WTC11 (cell line): ENCODE data around the gene LTBP2. TPM values are rescaled to one million over a fixed set of nuclear protein-coding genes. Genes with fewer than 3 reads are reported as not detected.

ENCODE experiments used
- ATAC-seq: fragments of 200-7000 bp; cut with Tn5 transposase; 2 replicates; pipeline ENCODE4 v1.10.0; 2021; ENCODE audit warnings: mild to moderate bottlenecking, moderate library complexity
- CTCF ChIA-PET: fragments of 300-600 bp; sonication (Branson Sonifier 250); formaldehyde crosslinking; loops from one replicate; lab custom pipeline; 2021; ENCODE audit warnings: antibody characterized with exemption; lab: Charles Lee
- POLR2A ChIA-PET: fragments of 350-600 bp; sonication (Branson Sonifier 250); formaldehyde crosslinking; loops from one replicate; lab custom pipeline; 2021; ENCODE audit warnings: antibody characterized with exemption; lab: Charles Lee
- DNase-seq: peaks from one replicate; pipeline ENCODE4 v3.0.0; 2021; ENCODE audit warnings: low spot score
- H3K27ac Mint-ChIP-seq: 2 replicates; pipeline ENCODE4 v1.8.0; 2021; ENCODE audit warnings: mixed read lengths
- H3K27me3 Mint-ChIP-seq: 2 replicates; pipeline ENCODE4 v1.8.0; 2021; ENCODE audit warnings: low read depth, mild to moderate bottlenecking, moderate library complexity, mixed read lengths
- H3K36me3 Mint-ChIP-seq: 2 replicates; pipeline ENCODE4 v1.8.0; 2021; ENCODE audit warnings: mixed read lengths
- H3K4me1 Mint-ChIP-seq: 2 replicates; pipeline ENCODE4 v1.8.0; 2022; ENCODE audit warnings: mixed read lengths
- H3K4me3 Mint-ChIP-seq: 2 replicates; pipeline ENCODE4 v1.8.0; 2021; ENCODE audit warnings: mild to moderate bottlenecking, moderate library complexity, mixed read lengths
- H3K9me3 Mint-ChIP-seq: 2 replicates; pipeline ENCODE4 v1.8.0; 2021; ENCODE audit warnings: mixed read lengths
- AFF4 ChIP-seq: sonication (generic); formaldehyde crosslinking; IDR thresholded peaks from 2 replicates; pipeline ENCODE4 v1.8.1; 2023; ENCODE audit warnings: mild to moderate bottlenecking, missing genetic modification reagents, borderline replicate concordance
- CDX4 ChIP-seq: fragments of 250-450 bp; sonication (Bioruptor Pico); IDR thresholded peaks from 2 replicates; pipeline ENCODE4 v1.9.0; 2021; ENCODE audit warnings: moderate library complexity, mild to moderate bottlenecking, inconsistent platforms, borderline replicate concordance
- E2F5 ChIP-seq: sonication (generic); formaldehyde crosslinking; IDR thresholded peaks from 2 replicates; pipeline ENCODE4 v1.8.1; 2022; ENCODE audit warnings: mild to moderate bottlenecking, moderate library complexity, missing genetic modification reagents
- ELF4 ChIP-seq: sonication (generic); formaldehyde crosslinking; IDR thresholded peaks from 2 replicates; pipeline ENCODE4 v1.8.1; 2022; ENCODE audit warnings: low read depth, mild to moderate bottlenecking, moderate library complexity, missing genetic modification reagents
- ERG ChIP-seq: fragments of 250-450 bp; sonication (Bioruptor Pico); IDR thresholded peaks from 2 replicates; pipeline ENCODE4 v1.8.0; 2021; ENCODE audit warnings: mild to moderate bottlenecking
- GABPB1 ChIP-seq: sonication (generic); formaldehyde crosslinking; IDR thresholded peaks from 2 replicates; pipeline ENCODE4 v1.8.1; 2023; ENCODE audit warnings: mild to moderate bottlenecking, missing genetic modification reagents
- KAT7 ChIP-seq: sonication (generic); formaldehyde crosslinking; IDR thresholded peaks from 2 replicates; pipeline ENCODE4 v1.8.1; 2023; ENCODE audit warnings: missing genetic modification reagents, mild to moderate bottlenecking, borderline replicate concordance
- OVOL2 ChIP-seq: fragments of 250-450 bp; sonication (Bioruptor Pico); IDR thresholded peaks from 2 replicates; pipeline ENCODE4 v1.9.0; 2021; ENCODE audit warnings: mild to moderate bottlenecking, borderline replicate concordance
- RORB ChIP-seq: fragments of 250-450 bp; sonication (Bioruptor Pico); IDR thresholded peaks from 2 replicates; pipeline ENCODE4 v1.9.0; 2021; ENCODE audit warnings: mild to moderate bottlenecking
- TP53 ChIP-seq: sonication (generic); formaldehyde crosslinking; IDR thresholded peaks from 2 replicates; pipeline ENCODE4 v1.8.1; 2023; ENCODE audit warnings: mild to moderate bottlenecking, missing genetic modification reagents
- ZNF138 ChIP-seq: sonication (generic); formaldehyde crosslinking; conservative IDR thresholded peaks from 2 replicates; pipeline ENCODE4 v1.8.1; 2022; ENCODE audit warnings: mild to moderate bottlenecking, moderate library complexity, missing genetic modification reagents
- ZNF317 ChIP-seq: sonication (generic); formaldehyde crosslinking; IDR thresholded peaks from 2 replicates; pipeline ENCODE4 v1.8.1; 2023; ENCODE audit warnings: low read depth, mild to moderate bottlenecking, moderate library complexity, missing genetic modification reagents, borderline replicate concordance
- ZNF512 ChIP-seq: sonication (generic); formaldehyde crosslinking; IDR thresholded peaks from 2 replicates; pipeline ENCODE4 v1.8.1; 2022; ENCODE audit warnings: missing genetic modification reagents, borderline replicate concordance
- ZNF671 ChIP-seq: fragments of 250-450 bp; sonication (Bioruptor Pico); IDR thresholded peaks from 2 replicates; pipeline ENCODE4 v1.8.0; 2021; ENCODE audit warnings: mild to moderate bottlenecking
- ZSCAN18 ChIP-seq: fragments of 250-450 bp; sonication (Bioruptor Pico); IDR thresholded peaks from 2 replicates; pipeline ENCODE4 v2.1.2; 2022; ENCODE audit warnings: mild to moderate bottlenecking, moderate library complexity
- total RNA-seq: library from RNA; stranded (reverse); gene quantifications from 3 replicates; pipeline ENCODE4 v1.2.3, GENCODE V29; 2021
- TF ChIP-seq, protein P1 (sequence below): sonication (generic); formaldehyde crosslinking; IDR thresholded peaks from 2 replicates; pipeline ENCODE4 v1.8.0; 2022; ENCODE audit warnings: mild to moderate bottlenecking, missing genetic modification reagents
- TF ChIP-seq, protein P2 (sequence below): sonication (generic); formaldehyde crosslinking; IDR thresholded peaks from 2 replicates; pipeline ENCODE4 v1.8.0; 2023; ENCODE audit warnings: mild to moderate bottlenecking, missing genetic modification reagents

Gene LTBP2
- total RNA-seq, 1 experiment from 2014 or later: 1.2 TPM

DNA sequence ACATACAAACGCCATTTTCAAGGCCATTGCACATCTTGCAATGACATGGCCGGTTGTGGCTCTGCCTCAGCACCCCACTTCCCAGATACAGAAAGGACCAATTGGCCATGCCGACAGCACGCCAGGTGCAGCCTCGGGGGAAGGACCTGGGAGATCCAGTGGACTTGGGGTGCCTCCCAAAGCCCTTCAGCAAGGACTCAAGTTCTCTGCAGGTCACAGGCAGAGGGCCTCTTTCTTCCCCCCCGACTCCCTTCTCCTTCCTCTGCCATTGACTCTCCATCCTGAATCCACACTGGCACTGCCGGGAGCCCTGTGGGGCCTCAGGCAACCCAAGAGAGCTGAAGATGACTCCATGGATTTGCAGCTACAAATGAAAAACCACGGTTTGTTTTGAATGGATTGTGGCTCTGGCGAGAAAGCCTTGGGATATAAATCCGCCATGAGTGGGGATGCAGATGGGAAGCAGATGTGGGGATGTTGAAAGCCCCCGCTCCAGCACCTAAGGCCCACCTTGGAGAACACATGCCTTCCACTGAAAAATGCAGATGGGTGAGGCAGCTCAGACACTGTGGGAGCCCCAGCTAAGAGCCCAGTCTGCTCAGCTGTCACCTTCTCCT is 35.1 kb upstream of the LTBP2 start (continued):
- no peak for TF ChIP-seq GABPB1
- TF ChIP-seq, all 79 proteins: peak for 0

DNA sequence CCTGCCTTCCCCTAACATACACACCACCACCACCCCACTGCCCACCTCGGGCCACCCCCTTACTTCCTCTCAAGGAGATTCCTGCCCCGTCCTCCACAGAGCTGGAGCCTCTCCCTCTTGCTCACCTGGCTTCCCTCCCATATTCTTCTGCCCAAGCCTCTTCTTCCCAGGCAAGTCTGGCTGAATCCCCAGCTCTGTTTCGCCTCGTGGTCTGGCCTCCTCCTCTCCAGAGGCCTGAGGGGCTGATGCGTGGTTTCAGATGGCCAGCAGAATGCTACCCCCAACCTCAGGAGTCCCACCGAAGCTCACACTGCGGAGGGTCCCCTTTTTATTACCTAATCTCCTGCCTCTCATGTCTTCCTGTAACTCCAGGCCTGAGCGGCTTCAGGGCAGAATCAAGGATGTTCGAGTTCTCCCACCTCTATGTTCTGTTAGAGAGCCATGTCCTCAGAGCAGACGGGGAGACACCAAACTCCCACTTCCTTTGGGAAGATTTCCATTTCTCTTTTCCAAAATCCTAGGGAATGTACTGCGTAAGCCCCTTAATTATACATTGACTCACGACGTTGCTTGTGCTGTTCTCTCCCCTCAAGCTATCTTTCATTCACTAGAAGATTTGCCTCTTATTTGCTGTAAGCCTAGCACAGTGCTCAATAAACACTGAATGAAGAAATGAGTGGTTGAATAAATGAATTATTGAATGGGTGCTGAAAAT is 33.9 kb upstream of the LTBP2 start:
- no peaks in the 10 kb centered on the region for H3K9me3 Mint-ChIP-seq
- no peaks in the 10 kb centered on the region for H3K36me3 Mint-ChIP-seq
- POLR2A ChIA-PET: no interaction called here
- CTCF ChIA-PET: interaction anchor here (0.6 to 1.5 kb wide), 6 partner anchors 9 to 158 kb away, joined by 3 to 7 read pairs (median 5); partner anchors contain the start of gene LTBP2
- ATAC-seq (no peak), DNase-seq (no peak)
- H3K27ac Mint-ChIP-seq: no peak overlapping the region
- H3K27me3 Mint-ChIP-seq: no peaks in the 10 kb centered on the region
- no peak overlapping the region for H3K4me3 Mint-ChIP-seq
- TF ChIP-seq, protein P1, sequence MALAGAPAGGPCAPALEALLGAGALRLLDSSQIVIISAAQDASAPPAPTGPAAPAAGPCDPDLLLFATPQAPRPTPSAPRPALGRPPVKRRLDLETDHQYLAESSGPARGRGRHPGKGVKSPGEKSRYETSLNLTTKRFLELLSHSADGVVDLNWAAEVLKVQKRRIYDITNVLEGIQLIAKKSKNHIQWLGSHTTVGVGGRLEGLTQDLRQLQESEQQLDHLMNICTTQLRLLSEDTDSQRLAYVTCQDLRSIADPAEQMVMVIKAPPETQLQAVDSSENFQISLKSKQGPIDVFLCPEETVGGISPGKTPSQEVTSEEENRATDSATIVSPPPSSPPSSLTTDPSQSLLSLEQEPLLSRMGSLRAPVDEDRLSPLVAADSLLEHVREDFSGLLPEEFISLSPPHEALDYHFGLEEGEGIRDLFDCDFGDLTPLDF: no peak
- TF ChIP-seq ZNF138: no peak
- TF ChIP-seq KAT7 (CRISPR knock-in tag): no peak
- TF ChIP-seq OVOL2 (CRISPR knock-in tag): no peak
- TF ChIP-seq ERG (CRISPR knock-in tag): no peak
- TF ChIP-seq, protein P2, sequence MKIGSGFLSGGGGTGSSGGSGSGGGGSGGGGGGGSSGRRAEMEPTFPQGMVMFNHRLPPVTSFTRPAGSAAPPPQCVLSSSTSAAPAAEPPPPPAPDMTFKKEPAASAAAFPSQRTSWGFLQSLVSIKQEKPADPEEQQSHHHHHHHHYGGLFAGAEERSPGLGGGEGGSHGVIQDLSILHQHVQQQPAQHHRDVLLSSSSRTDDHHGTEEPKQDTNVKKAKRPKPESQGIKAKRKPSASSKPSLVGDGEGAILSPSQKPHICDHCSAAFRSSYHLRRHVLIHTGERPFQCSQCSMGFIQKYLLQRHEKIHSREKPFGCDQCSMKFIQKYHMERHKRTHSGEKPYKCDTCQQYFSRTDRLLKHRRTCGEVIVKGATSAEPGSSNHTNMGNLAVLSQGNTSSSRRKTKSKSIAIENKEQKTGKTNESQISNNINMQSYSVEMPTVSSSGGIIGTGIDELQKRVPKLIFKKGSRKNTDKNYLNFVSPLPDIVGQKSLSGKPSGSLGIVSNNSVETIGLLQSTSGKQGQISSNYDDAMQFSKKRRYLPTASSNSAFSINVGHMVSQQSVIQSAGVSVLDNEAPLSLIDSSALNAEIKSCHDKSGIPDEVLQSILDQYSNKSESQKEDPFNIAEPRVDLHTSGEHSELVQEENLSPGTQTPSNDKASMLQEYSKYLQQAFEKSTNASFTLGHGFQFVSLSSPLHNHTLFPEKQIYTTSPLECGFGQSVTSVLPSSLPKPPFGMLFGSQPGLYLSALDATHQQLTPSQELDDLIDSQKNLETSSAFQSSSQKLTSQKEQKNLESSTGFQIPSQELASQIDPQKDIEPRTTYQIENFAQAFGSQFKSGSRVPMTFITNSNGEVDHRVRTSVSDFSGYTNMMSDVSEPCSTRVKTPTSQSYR (CRISPR knock-in tag): no peak
- TF ChIP-seq TP53 (CRISPR knock-in tag): no peak
- H3K4me1 Mint-ChIP-seq: peaks cover 22% of the 10 kb centered on the region

- DNase-seq (no peak), ATAC-seq (no peak)
- no peaks in the 10 kb centered on the region for H3K9me3 Mint-ChIP-seq
- POLR2A ChIA-PET: no interaction called here
- H3K4me3 Mint-ChIP-seq: no peak overlapping the region
- no peaks in the 10 kb centered on the region for H3K27me3 Mint-ChIP-seq
- peaks cover 22% of the 10 kb centered on the region for H3K4me1 Mint-ChIP-seq
- no peak overlapping the region for H3K27ac Mint-ChIP-seq
- H3K36me3 Mint-ChIP-seq: no peaks in the 10 kb centered on the region
- CTCF ChIA-PET: interaction anchor here (0.6 to 1.5 kb wide), 6 partner anchors 9 to 159 kb away, joined by 3 to 7 read pairs (median 5); partner anchors contain the start of gene LTBP2
- no peak for TF ChIP-seq E2F5
- no peak for TF ChIP-seq ZNF317
- no peak for TF ChIP-seq OVOL2 (CRISPR knock-in tag)
- TF ChIP-seq ZSCAN18 (CRISPR knock-in tag): no peak
- TF ChIP-seq ZNF671: no peak
- no peak for TF ChIP-seq AFF4 (CRISPR knock-in tag)
- no peak for TF ChIP-seq ELF4 (CRISPR knock-in tag)
- no peak for TF ChIP-seq GABPB1
- no peak for TF ChIP-seq RORB (CRISPR knock-in tag)
- no peak for TF ChIP-seq ZNF512 (CRISPR knock-in tag)
- no peak for TF ChIP-seq CDX4 (CRISPR knock-in tag)
Measured at GRCh38 chr14:74645244-74645643, 33.2 kb upstream of the LTBP2 start.
